ENCODE measurements around the gene ARHGAP12. TPM values are rescaled to one million over a fixed set of nuclear protein-coding genes. Genes with fewer than 3 reads are reported as not detected.

Gene ARHGAP12
- polyA plus RNA-seq, 1 donor from 2014 or later = 62.6 TPM

DNA sequence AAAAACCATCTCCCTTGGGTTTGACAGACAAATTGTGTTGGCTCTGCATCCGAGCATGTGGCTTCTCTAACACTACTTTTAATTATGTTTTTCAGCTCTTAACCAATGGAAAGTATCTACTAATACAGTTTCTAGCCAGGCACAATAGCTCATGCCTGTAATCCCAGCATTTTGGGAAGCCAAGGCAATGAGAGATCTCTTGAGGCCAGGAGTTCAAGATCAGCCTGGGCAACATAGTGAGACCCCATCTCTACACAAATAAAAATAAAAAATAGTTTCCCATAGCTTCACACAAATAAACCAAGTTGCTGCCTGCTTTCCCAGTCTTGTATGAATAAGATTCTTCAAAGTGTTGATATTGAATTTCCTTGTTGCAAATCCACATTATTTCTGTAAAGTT lies 13.8 kb upstream of the ARHGAP12 start:
- H3K79me2 ChIP-seq (replicated peaks; ENCODE audit: insufficient read depth, low read length) = no peaks in the 10 kb centered on the region
- no peak overlapping the region for H3K27ac ChIP-seq (ENCODE audit: low read length)
- H3F3A ChIP-seq (ENCODE audit: insufficient read depth, low read length, poor library complexity, severe bottlenecking) = no peaks in the 10 kb centered on the region
- H2AFZ ChIP-seq (ENCODE audit: low read depth, low read length) = no peak overlapping the region
- TF ChIP-seq, protein P1, sequence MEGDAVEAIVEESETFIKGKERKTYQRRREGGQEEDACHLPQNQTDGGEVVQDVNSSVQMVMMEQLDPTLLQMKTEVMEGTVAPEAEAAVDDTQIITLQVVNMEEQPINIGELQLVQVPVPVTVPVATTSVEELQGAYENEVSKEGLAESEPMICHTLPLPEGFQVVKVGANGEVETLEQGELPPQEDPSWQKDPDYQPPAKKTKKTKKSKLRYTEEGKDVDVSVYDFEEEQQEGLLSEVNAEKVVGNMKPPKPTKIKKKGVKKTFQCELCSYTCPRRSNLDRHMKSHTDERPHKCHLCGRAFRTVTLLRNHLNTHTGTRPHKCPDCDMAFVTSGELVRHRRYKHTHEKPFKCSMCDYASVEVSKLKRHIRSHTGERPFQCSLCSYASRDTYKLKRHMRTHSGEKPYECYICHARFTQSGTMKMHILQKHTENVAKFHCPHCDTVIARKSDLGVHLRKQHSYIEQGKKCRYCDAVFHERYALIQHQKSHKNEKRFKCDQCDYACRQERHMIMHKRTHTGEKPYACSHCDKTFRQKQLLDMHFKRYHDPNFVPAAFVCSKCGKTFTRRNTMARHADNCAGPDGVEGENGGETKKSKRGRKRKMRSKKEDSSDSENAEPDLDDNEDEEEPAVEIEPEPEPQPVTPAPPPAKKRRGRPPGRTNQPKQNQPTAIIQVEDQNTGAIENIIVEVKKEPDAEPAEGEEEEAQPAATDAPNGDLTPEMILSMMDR (IDR thresholded peaks at IDR 0.05; ENCODE audit: poor library complexity, severe bottlenecking) = no peak
- no peak for TF ChIP-seq RAD21 (conservative IDR thresholded peaks at IDR 0.05)
- TF ChIP-seq MXI1 (conservative IDR thresholded peaks at IDR 0.05; ENCODE audit: poor library complexity, severe bottlenecking) = no peak
- TF ChIP-seq EP300 (conservative IDR thresholded peaks at IDR 0.05; ENCODE audit: poor library complexity, severe bottlenecking) = no peak
- TF ChIP-seq SMC3 (conservative IDR thresholded peaks at IDR 0.05; ENCODE audit: poor library complexity) = no peak
- no peak for TF ChIP-seq TAF1 (IDR thresholded peaks at IDR 0.05; ENCODE audit: low read depth)
- no peak for TF ChIP-seq EZH2 (IDR thresholded peaks at IDR 0.05; ENCODE audit: borderline replicate concordance, insufficient read depth, low read length, poor library complexity, severe bottlenecking)
- TF ChIP-seq POLR2AphosphoS5 (IDR thresholded peaks at IDR 0.05) = no peak
- no peak for TF ChIP-seq REST (IDR thresholded peaks at IDR 0.05; ENCODE audit: borderline replicate concordance)
- H3K36me3 ChIP-seq (ENCODE audit: insufficient read depth, low read length) = no peaks in the 10 kb centered on the region
- no peak overlapping the region for H3K4me2 ChIP-seq (ENCODE audit: low read length)
- H3K9me3 ChIP-seq (ENCODE audit: low read length) = no peaks in the 10 kb centered on the region
- H3K9me2 ChIP-seq (ENCODE audit: insufficient read depth, low read length) = no peaks in the 10 kb centered on the region
- no peaks in the 10 kb centered on the region for H4K20me1 ChIP-seq (ENCODE audit: insufficient read depth)
- H3K27me3 ChIP-seq (ENCODE audit: insufficient read depth, low read depth, low read length) = no peaks in the 10 kb centered on the region
- H3K9ac ChIP-seq (ENCODE audit: low read length) = no peak overlapping the region
- no peak overlapping the region for H3K4me3 ChIP-seq (ENCODE audit: low read length)

- Histone ChIP-seq H3K9me2 (ENCODE audit: insufficient read depth, low read length) (no peaks in the 10 kb centered on the region), H3K9me3 (ENCODE audit: low read length) (no peaks in the 10 kb centered on the region), H4K20me1 (ENCODE audit: insufficient read depth) (no peaks in the 10 kb centered on the region), H3K4me3 (ENCODE audit: low read length) (no peak overlapping the region), H3F3A (ENCODE audit: insufficient read depth, low read length, poor library complexity, severe bottlenecking) (no peaks in the 10 kb centered on the region), H3K27ac (ENCODE audit: low read length) (no peak overlapping the region), H3K79me2 (replicated peaks; ENCODE audit: insufficient read depth, low read length) (no peaks in the 10 kb centered on the region), H3K9ac (ENCODE audit: low read length) (no peak overlapping the region), H3K27me3 (ENCODE audit: insufficient read depth, low read depth, low read length) (no peaks in the 10 kb centered on the region), H3K36me3 (ENCODE audit: insufficient read depth, low read length) (no peaks in the 10 kb centered on the region), H2AFZ (ENCODE audit: low read depth, low read length) (no peak overlapping the region), H3K4me2 (ENCODE audit: low read length) (no peak overlapping the region)
- TF ChIP-seq, protein P1 (IDR thresholded peaks at IDR 0.05; ENCODE audit: poor library complexity, severe bottlenecking) = no peak
- no peak for TF ChIP-seq SMC3 (conservative IDR thresholded peaks at IDR 0.05; ENCODE audit: poor library complexity)
- TF ChIP-seq RAD21 (conservative IDR thresholded peaks at IDR 0.05) = no peak
- no peak for TF ChIP-seq POLR2AphosphoS5 (IDR thresholded peaks at IDR 0.05)
- no peak for TF ChIP-seq MXI1 (conservative IDR thresholded peaks at IDR 0.05; ENCODE audit: poor library complexity, severe bottlenecking)
- no peak for TF ChIP-seq REST (IDR thresholded peaks at IDR 0.05; ENCODE audit: borderline replicate concordance)
- no peak for TF ChIP-seq TAF1 (IDR thresholded peaks at IDR 0.05; ENCODE audit: low read depth)
- TF ChIP-seq EZH2 (IDR thresholded peaks at IDR 0.05; ENCODE audit: borderline replicate concordance, insufficient read depth, low read length, poor library complexity, severe bottlenecking) = no peak
Observed at GRCh38 chr10:31940839-31941653, 12.4 kb upstream of the ARHGAP12 start.

Measured in neural cell (in vitro differentiated cells).